GM08714 (cell line): ENCODE results near the gene CACNB4.
"Not testable (repeated sequence)": the region's sequence is repeated elsewhere in the genome, so short reads cannot be mapped to it uniquely, and the experiment has no call there.

Source experiments
- H3K4me3 ChIP-seq: fragments of 200-500 bp; sonication (Bioruptor generic); 2 replicates; pipeline ENCODE4 v1.5.1; 2014; ENCODE audit warnings: mild to moderate bottlenecking, low read length, inconsistent platforms
- ZNF274 ChIP-seq: IDR thresholded peaks from 2 replicates; pipeline ENCODE4 v1.6.1; 2012; ENCODE audit warnings: mild to moderate bottlenecking, low read depth, low read length

The CACNB4 gene

GRCh38 chr2:151810489-151810888 is 288.4 kb downstream of the CACNB4 start:
- no peak for TF ChIP-seq ZNF274
- no peak overlapping the region for H3K4me3 ChIP-seq

GRCh38 chr2:151809073-151809383 is 289.8 kb downstream of the CACNB4 start:
- TF ChIP-seq ZNF274 = no peak
- H3K4me3 ChIP-seq = no peak overlapping the region

- no peak for TF ChIP-seq ZNF274
These were observed 290.4 kb downstream of the CACNB4 start for GRCh38 chr2:151808258-151809072.

GRCh38 chr2:151805961-151806360 is 292.9 kb downstream of the CACNB4 start:
- TF ChIP-seq ZNF274 = no peak
- H3K4me3 ChIP-seq = no peak overlapping the region

More at GRCh38 chr2:151808258-151809072, 290.4 kb downstream of the CACNB4 start:
- no peak overlapping the region for H3K4me3 ChIP-seq

- no peak for TF ChIP-seq ZNF274
- H3K4me3 ChIP-seq = no peak overlapping the region
These were observed 293.5 kb downstream of the CACNB4 start for GRCh38 chr2:151805343-151805742.

- no peak for TF ChIP-seq ZNF274
- H3K4me3 ChIP-seq = no peak overlapping the region
These were observed 295.0 kb downstream of the CACNB4 start for GRCh38 chr2:151803811-151804210.

GRCh38 chr2:151802315-151802714 is 296.5 kb downstream of the CACNB4 start:
- no peak overlapping the region for H3K4me3 ChIP-seq
- no peak for TF ChIP-seq ZNF274

- no peak overlapping the region for H3K4me3 ChIP-seq
- TF ChIP-seq ZNF274 = no peak
These were observed 299.0 kb downstream of the CACNB4 start for GRCh38 chr2:151799886-151800292.

GRCh38 chr2:151796774-151797173 is 302.1 kb downstream of the CACNB4 start:
- H3K4me3 ChIP-seq = no peak overlapping the region
- no peak for TF ChIP-seq ZNF274

- TF ChIP-seq ZNF274 = no peak
- H3K4me3 ChIP-seq = no peak overlapping the region
These were observed 303.1 kb downstream of the CACNB4 start for GRCh38 chr2:151795646-151796240.

GRCh38 chr2:151794422-151794821 is 304.4 kb downstream of the CACNB4 start:
- H3K4me3 ChIP-seq = not testable (repeated sequence)

- no peak overlapping the region for H3K4me3 ChIP-seq
- TF ChIP-seq ZNF274 = no peak
These were observed 305.7 kb downstream of the CACNB4 start for GRCh38 chr2:151793123-151793522.

GRCh38 chr2:151792589-151792988 is 306.3 kb downstream of the CACNB4 start:
- H3K4me3 ChIP-seq = no peak overlapping the region
- TF ChIP-seq ZNF274 = no peak

- H3K4me3 ChIP-seq = no peak overlapping the region
These were observed 307.3 kb downstream of the CACNB4 start for GRCh38 chr2:151791545-151791944.

GRCh38 chr2:151790689-151791088 is 308.2 kb downstream of the CACNB4 start:
- no peak overlapping the region for H3K4me3 ChIP-seq
- no peak for TF ChIP-seq ZNF274

More at GRCh38 chr2:151791545-151791944, 307.3 kb downstream of the CACNB4 start:
- TF ChIP-seq ZNF274 = no peak
